ENCODE data around the gene TBC1D9B.

Gene TBC1D9B

DNA sequence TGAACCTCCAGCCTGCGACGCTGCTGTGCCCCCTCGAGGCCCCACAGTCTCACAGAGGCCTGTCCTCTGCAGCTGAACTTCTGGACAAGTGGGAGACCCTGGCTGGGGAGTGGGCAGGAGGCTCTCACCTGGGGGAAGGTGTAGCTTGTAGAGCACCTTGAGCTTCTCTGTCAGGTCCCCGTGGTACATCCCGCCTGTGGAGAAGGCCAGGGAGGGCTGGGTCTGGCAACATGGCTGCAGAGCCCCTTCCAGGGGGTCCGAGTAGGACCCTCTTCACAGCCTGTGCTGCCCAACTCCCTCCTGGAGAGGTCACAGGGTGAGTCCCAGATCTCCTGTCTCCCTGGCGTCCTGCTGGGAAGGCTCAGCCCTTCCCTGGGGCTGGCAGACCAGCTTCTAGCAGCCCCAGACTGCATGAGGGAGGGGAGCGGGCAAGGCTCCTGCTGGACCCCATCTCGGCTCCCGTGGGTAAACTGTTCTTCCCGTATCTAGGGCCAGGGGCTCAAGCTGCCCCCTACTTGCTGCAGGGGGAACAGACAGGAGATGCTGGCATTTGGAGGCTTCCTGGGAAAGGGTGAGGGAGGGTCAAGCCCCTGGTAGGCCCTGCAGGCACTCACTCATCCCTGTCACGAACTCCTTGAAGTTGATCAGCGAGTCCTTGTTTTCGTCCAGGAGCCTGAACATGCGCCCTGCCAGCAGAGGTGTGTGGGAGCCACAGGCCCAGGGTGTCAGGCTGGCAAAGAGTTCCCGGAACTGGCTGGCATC, 37.9 kb downstream of the TBC1D9B start:
- no peak for DNase-seq (ENCODE audit: low read depth in 2 of 2)

DNA sequence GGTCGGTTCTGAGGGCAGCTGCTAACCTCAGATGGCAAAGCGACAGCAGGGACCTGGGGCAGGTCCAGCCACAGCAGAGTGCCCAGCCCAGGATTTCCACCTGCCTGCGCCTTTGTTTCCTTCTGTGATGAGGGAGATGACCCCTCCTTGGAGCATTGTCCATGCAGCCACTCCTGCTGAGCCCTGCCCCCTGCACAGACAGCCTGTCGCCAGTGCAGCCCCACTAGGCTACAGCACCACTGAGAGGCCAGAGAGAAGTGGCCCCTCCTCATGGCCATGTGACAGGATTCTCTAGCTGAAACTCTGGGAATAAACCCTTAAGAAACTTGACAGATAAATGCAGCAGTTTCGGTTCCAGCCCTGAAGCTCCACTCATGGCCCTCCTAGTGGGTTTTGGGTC, 38.6 kb downstream of the TBC1D9B start:
- DNase-seq (ENCODE audit: low read depth in 2 of 2), result no peak

DNA sequence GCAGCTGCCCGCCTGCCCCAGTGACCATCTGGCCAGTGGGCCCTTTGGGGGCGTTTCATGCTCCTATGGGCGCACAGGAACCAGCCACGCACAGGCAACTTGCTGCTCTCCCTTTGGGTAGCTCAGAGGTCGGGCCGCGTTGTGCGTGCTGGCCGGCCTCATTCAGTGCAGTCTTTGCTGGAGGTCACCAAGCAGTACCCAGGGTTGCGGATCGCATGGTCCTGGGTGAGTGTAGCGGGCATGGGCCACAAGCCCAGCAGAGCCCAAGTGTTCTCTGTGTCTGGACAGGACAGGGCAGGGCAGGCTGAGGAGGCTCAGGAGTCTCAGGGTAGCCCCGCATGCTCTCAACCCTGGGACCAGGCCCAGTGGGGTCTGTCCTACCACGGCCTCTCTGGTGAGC, 39.2 kb downstream of the TBC1D9B start:
- no peak for DNase-seq (ENCODE audit: low read depth in 2 of 2)

DNA sequence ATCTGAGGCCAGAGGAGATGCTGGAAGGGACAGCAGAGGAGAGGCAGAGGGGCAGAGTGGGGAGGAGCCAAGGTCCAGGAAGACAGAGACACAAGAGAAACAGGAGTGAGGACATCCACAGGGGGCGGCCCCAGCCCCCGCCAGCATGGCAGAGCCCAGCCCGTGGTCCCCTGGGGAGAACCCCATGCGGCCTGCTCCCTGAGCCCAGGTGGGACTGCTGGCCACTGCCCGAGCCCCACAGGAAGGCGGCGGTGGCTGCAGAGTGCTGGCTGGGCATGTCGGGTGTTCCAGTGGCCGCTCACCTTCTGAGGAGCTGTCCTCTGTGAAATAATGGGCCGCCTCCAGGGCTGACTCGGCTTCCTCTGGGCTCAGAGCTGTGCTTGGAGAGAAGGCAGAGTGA, 40.2 kb downstream of the TBC1D9B start:
- no peak for DNase-seq (ENCODE audit: low read depth in 2 of 2)

DNA sequence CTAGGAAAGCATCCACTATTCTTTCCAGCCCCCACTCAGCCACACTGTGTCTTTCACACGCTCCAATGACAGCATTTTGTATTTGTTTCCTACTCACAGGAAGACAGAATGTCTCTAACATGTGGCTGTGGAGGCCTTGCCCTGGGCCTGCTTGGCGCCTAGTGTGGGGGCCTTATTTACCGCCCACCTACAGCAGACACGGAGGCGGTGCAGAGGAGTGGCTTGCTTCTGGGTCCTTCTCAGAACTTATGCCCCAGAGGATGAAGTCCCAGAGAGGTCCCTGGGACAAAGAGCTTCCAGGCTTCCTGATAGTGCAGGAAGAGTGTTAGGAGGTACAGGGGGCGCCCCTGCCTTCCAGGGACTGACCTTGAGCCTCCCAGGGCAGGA, 40.6 kb downstream of the TBC1D9B start:
- DNase-seq (ENCODE audit: low read depth in 2 of 2), result no peak

- no peak for DNase-seq (ENCODE audit: low read depth in 2 of 2)
Observed at GRCh38 chr5:179866241-179867078, 41.2 kb downstream of the TBC1D9B start.

DNA sequence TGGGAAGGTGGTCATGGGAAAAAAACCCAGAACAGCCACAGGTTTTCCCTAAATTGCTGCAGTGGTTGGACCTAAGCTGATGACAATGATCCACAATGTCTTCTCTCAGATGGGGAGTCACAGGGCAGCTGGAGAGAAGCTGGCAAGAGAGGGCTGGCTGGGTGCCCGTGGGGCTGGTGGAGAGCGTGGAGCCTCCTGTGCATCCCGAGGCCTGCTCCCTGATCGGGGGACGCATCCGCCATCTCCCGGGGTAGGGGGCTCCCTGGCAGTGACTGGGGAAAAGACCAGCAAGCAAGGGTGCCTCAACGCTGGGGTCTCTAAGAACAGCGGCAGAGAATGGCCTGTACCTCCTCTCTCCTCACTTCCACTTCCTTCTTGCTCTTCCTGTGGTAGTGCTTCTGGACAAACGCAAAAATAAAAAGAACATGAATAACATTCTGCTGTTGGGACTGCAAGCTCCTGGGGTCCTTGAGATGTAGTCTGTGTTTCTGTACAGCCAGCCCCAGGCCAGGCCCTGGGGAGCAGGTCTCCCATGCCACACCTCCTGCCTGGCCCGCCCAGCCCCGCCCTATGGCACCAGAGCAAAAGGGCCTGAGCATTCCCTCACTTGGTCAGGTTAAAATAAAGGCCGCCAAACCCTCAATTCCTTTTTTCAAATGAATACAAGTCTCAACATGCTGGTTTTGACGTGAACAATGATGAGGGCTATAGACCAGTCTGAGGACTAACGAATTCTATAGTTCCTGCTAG, 42.0 kb downstream of the TBC1D9B start:
- no peak for DNase-seq (ENCODE audit: low read depth in 2 of 2)

DNA sequence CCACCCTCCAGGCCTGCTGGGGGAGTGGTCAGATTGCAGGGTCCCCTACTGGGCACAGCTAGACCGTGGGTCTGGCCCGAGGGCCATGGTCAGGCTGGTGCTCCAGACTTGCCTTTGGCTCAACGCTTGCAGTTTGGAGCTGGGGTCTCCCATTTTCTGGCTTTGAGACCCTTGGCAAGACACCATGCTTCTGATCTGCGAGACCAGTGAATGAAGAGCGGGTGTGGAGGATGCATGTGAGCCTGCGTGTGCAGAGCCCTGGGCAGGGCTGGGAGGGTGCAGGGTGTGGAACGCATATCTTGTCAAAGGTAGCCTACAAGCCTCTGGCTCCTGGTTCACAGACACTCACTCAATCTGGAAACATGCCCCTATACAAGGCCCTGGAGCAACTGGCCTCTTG, 43.0 kb downstream of the TBC1D9B start:
- no peak for DNase-seq (ENCODE audit: low read depth in 2 of 2)

- no peak for DNase-seq (ENCODE audit: low read depth in 2 of 2)
Observed at GRCh38 chr5:179863449-179864085, 44.1 kb downstream of the TBC1D9B start.

GRCh38 chr5:179862891-179863290, 44.8 kb downstream of the TBC1D9B start:
- DNase-seq (ENCODE audit: low read depth in 2 of 2), result no peak

GRCh38 chr5:179862296-179862695, 45.4 kb downstream of the TBC1D9B start:
- DNase-seq (ENCODE audit: low read depth in 2 of 2), result no peak

- DNase-seq (ENCODE audit: low read depth in 2 of 2), result no peak
Observed at GRCh38 chr5:179860301-179860700, 47.4 kb downstream of the TBC1D9B start.

DNA sequence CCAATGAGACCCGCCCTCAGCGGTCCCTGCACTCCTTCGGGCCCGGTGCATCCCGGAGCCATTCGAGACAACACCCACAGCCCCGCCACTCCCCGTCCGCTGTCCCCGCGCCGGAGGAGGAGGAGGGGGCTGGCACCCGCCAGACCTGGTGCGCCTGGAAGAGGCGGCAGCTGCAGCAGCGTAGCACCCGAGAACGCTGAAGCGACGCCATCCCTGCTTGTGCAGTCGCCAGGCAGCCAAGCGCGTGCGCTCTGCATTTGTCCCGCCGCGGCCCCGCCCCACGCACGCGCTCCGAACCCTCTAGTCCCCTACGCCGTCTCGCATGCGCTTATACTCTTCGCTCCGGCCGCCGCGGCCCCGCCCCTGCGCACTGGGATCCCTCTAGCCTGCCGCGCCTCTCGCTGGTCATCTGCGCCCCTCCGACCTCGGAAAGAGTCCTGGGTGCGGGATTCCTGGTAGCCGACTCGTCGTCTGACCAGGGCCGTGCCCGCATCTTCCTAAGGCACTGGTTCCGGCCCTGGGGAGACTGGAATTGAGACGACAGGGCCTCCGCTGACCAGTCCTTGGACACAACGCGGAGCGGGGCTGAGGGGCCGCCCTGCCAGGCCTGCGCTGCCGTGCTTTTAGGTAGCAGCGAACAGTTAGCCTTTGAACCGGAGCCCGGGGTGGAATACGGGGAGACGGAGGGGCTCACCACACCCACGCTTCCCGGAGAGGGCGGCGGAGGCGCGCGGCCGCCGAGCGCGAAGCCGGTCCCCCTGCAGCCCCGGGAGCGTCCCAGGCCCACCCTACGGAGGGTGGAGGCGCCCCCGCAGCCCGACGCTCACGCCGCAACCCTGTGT, 48.9 kb downstream of the TBC1D9B start, which contains the start of gene MRNIP:
Gene MRNIP, minus strand, starts transcription at position 232 of the 842 bp plus-strand sequence. Its CDS starts 21 bp downstream, at position 211.
- DNase-seq (ENCODE audit: low read depth in 2 of 2), result peak; percentile 81

- peak; percentile 29 to 50 for DNase-seq (ENCODE audit: low read depth in 2 of 2)
Observed at GRCh38 chr5:179858241-179858585, 49.5 kb downstream of the TBC1D9B start.

DNA sequence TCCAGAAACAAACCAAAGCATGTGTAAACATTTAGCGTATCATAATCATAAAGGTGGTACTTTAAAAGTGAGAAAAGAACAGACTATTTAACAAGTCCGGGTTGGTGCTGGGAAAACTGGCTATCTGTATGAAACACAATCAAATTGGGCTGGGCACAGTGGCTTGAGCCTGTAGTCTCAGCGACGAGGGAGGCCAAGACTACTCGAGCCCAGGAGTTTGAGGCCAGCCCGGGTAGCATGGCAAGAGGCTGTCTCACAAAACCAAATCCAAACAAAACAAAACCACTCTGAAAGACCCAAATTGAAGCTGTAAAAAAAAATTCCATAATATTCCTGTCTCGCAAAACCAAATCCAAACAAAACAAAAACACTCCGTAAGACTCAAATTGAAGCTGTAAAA, 53.3 kb downstream of the TBC1D9B start:
- no peak for DNase-seq (ENCODE audit: low read depth in 2 of 2)

GRCh38 chr5:179852993-179853547, 54.6 kb downstream of the TBC1D9B start:
- DNase-seq (ENCODE audit: low read depth in 2 of 2), result no peak

GRCh38 chr5:179841621-179842020, 66.1 kb downstream of the TBC1D9B start:
- DNase-seq (ENCODE audit: low read depth in 2 of 2), result no peak

- no peak for DNase-seq (ENCODE audit: low read depth in 2 of 2)
Observed at GRCh38 chr5:179840766-179841165, 66.9 kb downstream of the TBC1D9B start.

DNA sequence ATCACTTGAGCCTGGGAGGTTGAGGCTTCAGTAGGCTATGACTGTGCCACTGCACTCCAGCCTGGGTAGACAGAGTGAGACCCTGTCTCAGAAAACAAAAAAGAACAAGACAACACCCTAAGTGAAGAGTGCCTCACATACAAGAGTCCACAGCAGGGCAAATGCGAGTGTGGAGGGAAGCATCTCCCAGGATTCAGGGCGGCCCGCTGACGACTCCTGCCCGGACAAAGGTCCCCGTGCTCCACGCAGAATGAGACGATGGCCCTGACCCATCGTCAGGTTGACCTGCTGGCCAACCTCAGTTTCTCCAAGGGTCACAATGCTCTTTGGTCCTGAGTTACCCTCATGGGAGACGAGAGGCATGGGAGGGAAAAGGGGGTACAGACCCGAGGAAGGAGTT, 67.4 kb downstream of the TBC1D9B start:
- no peak for DNase-seq (ENCODE audit: low read depth in 2 of 2)

Measured in activated CD8-positive, alpha-beta memory T cell treated with anti-CD3 and anti-CD28 coated beads for 4 hours (primary cell).